Hippocampal formation (tissue), 2 donors: ENCODE measurements around the gene MAFF.
"Not testable (repeated sequence)": the region's sequence is repeated elsewhere in the genome, so short reads cannot be mapped to it uniquely, and the experiment has no call there.

Experiments used
- DNase-seq, 2 donors: peaks; one replicate each; lab custom pipeline; 2025; lab: John Stamatoyannopoulos, UW

MAFF gene

DNA sequence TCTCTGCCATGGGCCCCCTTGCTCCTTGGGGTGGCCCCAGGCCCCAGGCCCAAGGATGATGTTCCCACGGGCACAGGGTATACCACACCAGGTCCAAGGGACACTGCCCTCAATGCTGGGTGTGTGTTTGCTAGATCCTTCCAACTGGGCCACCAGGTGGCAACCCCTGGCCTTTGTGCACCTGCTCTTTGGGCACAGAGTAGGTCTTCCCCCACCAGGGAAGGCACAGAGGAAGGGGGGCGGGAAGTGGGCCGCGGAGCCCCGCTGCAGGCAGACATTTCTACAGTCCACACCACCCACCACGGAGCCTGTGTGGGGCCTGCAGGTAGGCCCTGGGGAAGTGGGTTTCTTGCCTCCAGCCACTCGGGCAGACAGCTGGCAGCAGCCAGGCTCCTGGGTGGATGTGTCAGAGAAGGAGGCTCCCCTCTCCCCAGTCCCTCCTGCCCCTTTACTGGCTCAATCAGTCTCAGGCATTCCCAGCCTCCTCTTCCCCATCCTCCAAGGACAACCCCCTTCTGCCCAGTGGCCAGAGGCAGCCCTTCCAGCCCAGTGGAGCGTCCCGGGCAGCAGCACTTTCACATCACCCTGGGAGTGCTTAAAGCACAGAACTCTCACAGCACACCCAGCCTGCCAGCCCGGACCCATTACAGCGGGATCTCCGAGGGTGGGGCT is 21.6 kb downstream of the MAFF start:
- no peak for DNase-seq

DNA sequence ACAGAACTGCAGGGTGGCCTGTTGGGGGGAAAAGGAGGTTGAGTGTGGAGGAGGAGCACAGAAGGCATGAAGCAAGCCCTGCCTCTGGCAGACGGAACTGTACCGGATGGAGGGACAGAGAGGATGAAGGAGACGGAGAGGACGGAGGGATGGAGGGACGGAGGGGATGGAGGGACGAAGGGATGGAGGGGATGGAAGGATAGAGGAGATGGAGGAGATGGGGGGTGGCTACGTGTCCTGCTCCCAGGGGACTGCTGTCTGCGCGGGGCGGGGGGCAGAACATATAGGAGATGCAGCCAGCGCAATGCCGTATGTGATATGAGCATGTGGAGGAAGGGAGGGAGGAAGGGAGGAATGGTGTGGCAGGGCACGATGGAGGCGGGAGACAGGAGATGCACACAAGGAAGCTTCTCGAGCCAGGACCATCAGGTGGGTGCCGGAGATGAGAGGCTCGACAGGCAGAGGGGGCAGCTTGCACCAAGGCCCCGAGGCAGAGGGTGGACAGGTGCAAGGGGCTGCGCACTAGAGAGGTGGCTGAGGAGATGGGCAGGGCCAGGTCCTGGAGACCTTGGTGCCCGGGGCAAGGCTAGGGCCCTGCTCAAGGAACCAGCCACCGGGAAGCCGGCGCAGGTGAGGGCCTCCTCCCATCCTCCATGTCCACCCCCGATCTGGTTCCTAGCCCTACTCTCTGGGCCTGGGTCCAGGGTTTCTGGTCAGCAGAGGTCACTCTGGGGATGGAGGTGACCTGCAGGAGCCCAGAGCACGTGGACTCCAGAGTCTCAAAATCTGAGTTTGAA is 25.3 kb downstream of the MAFF start:
- DNase-seq = no peak

DNA sequence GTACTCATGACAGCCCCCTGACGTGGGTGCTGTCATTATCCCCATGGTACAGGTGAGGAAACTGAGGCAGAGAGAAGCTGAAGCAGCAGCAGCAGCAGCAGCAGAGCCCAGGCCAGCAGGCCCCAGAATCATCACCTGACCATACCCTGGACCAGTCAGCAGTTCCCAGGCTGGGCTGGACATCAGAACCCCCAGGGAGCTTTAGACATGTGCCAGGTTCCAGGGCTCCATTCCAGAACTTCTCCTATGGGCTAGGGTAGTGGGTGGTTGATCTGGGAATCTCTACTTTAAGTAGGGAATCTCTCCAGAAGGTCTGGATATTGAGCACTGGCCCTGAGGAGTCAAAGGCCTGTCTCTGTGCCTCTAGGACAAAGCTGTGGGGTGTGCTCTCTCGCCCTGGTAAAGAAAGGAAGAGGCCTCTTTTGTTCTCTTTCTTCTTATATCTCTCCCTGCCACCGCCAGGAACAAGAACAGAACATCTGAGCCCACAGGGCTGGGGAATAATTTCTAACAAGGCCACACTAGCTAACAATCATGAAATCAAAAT is 26.6 kb downstream of the MAFF start:
- no peak for DNase-seq

DNA sequence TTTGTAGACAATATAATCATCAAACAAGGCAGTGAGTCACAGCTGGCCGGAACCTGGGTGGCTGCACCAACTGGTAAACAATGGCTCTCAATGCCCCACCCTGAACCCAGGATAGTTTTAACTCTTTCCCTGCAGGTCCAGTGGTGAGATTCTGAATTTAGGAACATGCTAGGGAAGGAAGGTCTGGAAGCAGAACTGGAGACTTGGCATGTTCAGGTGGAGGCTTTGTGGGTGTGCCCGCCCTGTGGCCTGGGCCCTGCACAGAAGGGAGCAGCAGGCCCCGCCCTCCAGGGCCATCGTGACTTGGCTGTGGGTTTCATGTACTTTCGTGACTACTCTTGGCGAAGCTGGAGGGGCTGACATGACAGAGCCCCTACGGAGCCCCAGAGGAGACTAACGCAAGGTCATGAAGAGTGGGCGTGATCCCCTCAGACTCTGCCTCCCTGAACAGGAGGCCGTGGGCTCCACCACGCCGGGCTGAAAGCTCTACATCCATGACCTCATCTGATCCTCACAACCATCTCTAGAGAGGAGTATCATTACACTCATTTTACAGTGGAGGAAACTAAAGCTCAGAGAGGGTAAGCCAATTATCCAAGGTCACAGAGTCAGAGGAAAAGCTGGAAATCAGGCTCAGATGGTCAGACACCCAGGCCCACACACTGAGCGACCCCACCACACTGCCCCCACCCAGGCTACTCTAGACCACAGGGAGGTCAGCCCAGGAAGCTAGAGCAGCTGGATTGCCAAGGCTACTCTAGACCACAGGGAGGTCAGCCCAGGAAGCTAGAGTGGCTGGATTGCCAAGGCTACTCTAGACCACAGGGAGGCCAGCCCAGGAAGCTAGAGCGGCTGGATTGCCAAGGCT is 27.3 kb downstream of the MAFF start:
- no peak for DNase-seq

DNA sequence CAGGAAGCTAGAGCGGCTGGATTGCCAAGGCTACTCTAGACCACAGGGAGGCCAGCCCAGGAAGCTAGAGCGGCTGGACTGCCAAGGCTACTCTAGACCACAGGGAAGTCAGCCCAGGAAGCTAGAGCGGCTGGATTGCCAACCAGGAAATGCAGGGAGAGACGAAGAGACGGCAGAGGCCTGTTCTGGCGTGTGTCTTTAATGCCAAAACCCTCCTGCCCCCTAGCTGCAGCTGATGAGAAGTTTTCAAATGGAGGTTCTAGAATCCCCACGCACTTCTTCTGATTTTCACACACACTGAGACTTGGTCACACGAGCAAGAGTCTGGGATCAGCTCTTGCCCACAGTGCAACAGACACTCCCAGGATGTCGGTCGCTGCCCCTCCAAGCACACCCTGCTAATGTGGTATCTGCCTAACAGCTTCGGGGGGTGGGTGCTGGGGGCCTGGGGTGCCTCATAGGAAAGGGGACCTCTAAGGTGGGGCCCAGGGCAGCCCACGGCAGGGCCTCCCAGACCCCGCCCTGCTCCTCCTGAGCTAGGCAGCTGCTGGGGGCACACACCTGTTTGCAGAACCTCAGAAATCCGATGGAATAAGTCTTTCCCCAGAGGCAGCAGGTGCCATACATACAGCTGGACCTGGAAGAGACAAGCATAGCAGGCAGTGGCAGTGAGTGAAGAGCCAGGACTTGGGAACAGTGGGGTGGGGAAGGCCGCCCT is 28.5 kb downstream of the MAFF start:
- DNase-seq = peak; percentile 34 to 51

DNA sequence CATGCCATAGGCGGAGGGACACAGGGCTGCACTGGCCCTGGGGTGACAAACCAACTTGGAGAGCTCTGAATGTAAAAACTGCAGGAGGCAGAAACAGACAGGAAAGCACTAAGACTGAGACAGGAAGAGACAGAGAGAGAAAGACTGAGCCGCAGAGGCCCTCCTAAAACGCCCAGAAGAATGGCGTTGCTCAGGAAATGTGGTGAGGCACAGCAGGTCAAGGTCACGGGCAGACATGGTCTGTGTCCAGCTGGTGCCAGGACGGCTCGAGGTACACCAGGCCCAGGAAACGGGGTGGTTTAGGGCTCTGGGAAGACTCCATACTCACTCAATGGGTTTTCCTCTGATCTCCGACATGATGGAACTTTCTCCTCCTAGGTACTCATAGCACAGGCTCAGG is 29.1 kb downstream of the MAFF start:
- DNase-seq = no peak

DNA sequence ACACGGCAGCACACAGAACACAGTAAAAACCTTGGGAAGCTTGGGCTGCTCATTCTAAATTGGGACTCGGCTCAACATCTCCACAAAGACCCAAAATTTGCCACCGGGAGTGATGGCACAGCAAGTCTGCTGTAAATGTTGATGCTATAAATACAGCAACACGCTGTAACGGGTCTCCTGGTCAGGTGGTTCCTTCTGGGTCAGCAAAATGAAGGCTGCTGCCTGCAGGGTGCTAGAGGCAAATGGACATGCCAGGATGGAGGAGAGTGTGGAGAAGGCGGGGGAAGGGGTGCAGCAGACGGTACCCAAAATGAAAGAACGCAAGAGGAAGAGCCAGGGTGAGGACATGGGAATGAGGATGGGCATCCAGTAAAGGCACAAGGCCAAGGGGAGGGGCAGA is 30.4 kb downstream of the MAFF start:
- DNase-seq = no peak

DNA sequence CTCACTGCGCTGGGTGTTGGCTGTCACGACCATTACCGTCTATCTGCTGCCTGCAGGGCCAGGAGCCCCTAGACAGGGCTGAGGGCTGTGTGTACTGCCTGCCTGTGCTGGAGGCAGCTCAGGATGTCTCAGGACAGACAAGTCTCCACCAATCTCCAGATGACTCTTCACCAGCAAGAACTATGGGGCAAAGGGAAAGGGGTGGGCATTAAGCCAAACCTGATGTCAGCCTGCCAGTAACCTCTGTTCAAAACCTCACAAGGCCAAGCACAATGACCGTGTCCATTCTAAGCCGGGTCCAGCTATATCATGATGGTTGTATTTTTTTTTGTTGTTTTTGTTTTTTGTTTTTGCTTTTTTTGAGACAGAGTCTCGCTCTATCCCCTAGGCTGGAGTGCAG is 31.6 kb downstream of the MAFF start:
- no peak for DNase-seq

DNA sequence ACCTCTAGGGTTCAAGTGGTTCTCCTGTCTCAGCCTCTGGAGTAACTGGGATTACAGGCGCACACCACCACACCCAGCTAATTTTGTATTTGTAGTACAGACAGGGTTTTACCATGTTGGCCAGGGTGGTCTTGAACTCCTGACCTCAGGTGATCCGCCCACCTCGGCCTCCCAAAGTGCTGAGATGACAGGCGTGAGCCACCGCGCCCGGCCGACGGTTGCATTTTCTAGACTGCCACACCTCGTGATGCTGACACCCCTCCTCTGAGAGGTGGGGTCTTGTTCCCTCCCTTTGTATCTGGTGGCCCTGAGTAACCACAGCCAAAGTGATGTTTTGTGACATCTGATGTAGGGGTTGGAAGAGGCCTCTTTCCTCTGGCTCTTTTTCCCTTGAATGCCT is 32.1 kb downstream of the MAFF start:
- DNase-seq = not testable (repeated sequence)

DNA sequence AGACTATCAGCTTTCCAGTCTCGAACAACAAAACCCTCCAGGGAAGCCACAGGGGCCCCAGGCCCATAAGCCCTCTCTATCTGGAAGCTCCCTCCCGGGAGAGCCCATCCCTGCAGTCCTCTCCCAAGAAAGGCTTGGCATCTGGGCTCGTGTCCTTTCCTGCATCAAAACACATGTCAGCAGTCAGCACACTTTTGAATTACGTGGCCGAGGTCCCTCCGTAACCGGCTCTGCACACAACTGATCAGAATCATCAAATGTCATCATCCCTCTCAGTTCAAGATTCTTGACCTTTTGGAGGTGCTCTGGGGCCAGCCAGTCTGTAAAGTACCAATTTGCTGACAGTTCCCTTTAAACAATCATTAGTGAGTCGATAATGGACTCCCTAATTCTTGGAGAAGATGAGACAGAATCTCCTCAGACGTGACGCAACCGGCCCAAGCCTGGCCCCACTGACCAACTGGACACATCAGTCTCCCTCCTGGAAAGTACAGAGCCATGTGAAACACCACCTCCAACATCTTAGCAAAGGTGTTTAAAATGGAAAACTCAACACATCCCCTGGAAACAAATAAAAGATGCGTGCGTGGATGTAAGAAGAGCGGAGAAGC is 33.6 kb downstream of the MAFF start:
- no peak for DNase-seq

DNA sequence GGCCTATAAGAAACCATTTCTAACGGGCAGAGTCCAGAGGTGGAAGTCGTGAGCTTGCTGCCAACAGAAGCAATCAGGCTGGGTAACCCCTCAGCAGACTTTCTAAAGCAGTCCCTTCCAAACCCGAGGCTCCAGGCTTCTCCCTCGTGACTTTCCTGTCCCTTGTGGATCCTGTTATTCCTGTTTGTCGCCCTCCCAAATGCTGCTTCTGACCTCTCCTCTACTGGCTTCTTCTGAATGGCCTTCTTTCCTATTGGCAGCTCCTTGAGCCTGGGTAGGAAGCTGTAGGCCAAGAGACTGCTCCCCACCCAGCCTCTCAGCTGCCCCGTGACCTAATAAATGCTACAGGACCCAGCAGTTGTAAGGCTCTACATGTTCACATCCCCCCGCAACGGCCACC is 35.0 kb downstream of the MAFF start:
- DNase-seq = no peak

DNA sequence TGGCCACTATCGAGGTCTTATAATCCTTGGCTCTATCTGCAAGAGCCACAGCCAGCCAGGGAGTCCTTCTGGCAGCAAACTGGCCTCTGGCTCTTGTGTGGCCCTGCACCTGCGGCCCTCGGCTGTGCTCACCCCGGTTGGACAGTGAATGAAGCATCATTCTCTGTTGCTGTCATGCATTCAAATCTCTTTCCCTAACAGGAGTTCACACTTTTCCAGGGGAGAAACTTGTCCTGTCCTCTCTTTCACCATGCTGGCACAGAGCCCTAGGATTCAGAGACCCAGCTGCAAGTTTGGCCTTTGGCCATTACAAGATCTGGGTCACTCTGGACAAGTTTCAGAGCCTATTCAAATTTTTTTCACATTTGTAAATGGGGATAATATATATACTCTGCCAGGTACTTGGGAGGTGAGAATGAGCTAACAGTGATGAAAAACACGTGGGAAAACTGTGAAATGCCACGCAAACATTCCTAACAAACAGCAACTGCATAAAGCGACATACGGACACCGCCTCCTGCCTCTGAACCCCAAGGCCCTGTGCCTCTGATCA is 36.8 kb downstream of the MAFF start:
- DNase-seq = peak; percentile 48 to 60

DNA sequence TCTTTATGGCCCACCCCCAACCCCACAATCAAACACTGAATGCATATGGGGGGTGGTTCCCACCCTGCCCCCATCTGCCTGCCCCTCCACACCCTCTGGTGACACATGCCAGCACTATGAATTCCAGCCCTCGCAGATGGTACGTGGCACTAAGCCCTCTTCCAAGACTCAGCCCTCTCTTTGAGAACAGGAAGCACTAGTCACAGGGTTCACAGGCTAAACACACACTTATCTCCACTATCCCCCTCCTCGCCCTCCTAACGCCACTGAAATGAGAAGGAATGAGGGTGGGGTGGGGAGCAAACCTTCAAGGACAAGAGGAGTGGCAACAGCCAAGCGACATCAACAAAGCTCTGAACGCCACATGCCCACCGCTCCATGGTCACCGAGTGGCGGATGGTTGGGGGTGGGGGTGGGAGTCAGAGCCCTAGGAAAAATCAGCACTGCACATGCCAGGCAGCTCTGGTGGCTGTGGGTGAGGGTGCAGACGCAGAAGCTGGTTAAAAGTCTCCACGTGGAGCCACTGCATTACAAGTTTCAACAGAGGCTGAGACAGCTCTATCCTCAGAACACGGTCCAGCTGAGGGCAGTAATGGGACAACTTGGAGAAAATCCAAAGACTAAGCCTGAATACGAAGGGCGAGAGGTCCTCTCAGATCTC is 37.4 kb downstream of the MAFF start:
- DNase-seq = peak; percentile 77 to 91

DNA sequence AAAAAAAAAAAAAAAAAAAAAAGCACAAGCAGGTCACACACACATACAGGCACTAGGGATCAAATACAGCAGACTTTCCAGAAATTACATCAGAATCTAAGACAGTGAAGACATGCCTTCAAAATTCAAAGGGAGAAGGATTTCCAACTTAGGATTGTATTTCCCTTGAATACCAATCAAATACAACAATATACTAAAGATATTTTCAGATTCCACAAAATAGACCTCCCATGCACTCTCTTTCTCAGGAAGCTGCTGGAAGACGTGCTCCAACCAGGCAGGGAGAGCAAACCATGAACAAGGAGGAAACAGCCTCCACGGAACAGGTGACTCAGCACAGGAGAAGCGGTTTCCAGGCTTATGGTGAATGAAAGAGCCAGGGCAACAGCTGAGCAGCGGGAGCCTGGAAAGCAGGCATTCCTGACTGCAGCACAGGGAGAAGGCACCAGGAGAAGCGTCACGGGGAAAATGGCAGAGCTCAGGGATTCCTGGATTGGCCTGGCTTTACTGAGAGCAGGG is 39.0 kb downstream of the MAFF start:
- peak; percentile 27 to 59 for DNase-seq

DNA sequence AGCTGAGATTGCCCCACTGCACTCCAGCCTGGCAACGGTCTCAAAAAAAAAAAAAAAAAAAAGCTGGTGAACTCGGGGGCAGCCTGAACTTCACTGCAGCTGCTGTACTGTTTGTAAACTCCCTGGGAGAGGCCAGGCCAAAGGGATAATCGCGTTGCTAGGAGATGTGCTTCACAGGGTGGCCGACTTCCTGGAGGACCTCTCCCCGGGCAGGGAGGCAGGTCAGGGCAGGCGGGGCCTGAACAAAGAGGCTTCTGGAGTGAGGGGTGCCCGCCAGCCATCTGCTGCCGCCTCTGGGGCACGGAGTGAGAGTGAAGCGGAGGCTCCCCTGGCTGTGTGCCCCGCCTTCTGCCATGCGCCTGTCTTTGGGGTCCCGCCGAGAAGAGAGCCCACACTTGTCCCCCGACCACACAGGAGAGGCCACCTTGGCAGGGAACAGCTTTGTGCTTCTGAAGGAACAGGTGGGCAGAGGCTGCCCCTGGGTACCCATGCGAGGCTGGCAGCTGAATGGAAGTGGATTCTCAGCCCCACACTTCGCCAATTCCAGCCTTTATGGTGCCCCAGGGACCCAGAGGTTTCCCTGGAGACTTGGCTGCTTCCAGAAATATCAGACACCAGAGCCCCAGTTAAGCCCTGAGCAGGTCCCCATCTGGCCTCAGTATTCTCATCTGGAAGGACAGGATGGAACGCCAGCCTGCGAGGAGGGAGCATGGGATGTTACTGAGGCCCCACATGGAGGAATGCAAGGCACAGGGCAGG is 41.4 kb downstream of the MAFF start:
- DNase-seq = peak in 1 of 2 donors; percentile 58

DNA sequence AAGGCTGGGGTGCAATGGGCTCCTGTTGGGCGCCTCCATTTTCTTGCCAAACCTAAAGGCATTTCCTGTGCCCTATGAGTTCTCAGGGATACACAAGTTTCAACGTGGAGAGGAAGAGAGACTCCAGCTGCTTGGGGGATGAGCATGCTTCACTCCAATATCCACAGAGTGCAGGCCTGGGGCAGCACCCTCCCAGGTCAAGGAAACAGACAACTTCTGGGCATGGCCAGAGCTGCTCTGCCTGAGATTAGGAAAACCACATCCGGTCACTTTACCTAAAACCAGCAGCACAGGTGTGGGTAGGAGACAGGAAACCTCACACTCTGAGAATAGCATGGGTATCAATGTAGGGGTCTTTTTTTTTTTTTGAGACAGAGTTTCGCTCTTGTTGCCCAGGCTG is 42.3 kb downstream of the MAFF start:
- DNase-seq = no peak

DNA sequence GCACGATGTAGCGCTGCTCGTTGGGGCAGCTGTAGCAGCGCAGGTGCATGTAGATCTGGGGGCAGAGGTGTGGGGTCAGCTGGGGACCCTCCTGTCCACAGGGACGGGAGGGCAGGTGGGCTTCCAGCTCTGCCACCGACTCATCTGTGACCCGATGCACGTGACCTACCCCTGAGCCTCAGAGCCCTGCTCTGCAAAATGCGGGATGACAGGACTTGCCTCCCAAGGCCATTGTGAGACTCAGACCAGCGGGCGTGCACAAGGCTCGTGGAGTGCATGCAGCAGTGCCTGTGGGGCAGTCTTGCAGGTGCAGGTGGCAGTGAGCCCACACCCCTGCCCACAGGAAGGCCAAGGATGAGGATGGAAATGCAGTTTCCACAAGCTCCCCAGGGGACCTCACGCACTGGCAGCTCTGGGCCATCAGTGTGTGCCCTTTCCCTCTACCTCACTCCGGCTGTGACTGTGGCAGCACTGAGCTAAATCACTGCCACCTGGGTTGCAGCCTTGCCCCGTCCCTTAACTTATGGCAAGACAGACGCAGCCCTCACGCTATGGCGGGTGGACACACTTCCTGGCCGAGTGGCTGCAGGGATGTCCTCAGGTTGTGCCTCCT is 44.4 kb downstream of the MAFF start:
- DNase-seq = no peak

DNA sequence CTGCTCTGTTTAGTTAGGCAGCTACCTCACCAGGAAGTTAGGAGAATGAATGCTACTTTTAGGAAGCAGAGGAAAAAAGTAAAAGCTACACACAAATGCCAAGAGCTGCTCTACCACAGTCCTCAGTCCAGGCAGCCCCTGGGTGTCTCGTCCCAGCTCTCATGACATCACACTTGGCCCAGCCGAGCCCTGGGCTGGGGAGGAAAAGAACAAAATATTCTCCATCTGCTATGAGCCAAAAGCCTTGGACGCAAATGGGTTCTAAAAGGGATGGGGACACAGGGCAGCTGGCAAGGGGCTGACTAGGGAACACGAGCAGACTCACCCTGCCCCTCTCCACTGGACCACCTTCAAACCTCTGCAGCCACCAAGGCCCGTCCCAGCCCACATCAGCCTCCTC is 44.9 kb downstream of the MAFF start:
- DNase-seq = peak; percentile 70 to 82

DNA sequence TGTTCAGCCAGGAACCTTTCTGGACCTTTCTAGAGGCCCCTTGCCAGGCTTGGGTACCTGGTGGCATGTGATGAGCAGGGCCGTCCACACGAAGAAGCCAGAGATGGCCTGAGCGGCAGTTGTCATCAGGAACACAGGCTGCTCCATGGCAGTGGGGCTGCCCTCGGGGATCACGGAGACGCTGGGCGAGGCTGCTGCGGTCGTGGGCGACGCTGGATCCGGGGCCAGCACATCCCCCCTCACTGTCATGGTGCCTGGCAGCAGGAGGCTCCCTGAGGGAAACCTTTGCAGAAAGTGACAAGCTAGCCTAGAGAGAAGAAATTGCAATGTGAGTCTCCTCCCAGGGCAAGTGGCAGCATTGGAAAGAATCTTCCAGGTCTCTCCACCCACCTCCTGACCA is 45.9 kb downstream of the MAFF start:
- no peak for DNase-seq
